GM19397 (cell line): ENCODE data around the gene RBM3.
"Not testable (repeated sequence)": the region's sequence is repeated elsewhere in the genome, so short reads cannot be mapped to it uniquely, and the experiment has no call there.

Experiments used
- ATAC-seq: cut with Tn5 transposase; IDR thresholded peaks from one replicate; pipeline ENCODE4 v1.9.1; 2021; ENCODE audit warnings: mild to moderate bottlenecking, moderate library complexity; ENCODE audit not compliant: unreplicated experiment

RBM3 gene

GRCh38 chrX:48574270-48575266 is at the start of gene RBM3:
Gene RBM3, plus strand, starts transcription at chrX:48574484. Its CDS starts 697 bp downstream, at chrX:48575181.
- peak; percentile 88 for ATAC-seq

GRCh38 chrX:48525853-48526252 is 48.4 kb upstream of the RBM3 start:
- ATAC-seq: not testable (repeated sequence)

- no peak for ATAC-seq
Measured at GRCh38 chrX:48530736-48531135, 43.5 kb upstream of the RBM3 start.

GRCh38 chrX:48531358-48531959 is 42.8 kb upstream of the RBM3 start:
- no peak for ATAC-seq

GRCh38 chrX:48532161-48532560 is 42.1 kb upstream of the RBM3 start:
- no peak for ATAC-seq

GRCh38 chrX:48533165-48533564 is 41.1 kb upstream of the RBM3 start:
- no peak for ATAC-seq

GRCh38 chrX:48538641-48539344 is 35.5 kb upstream of the RBM3 start:
- no peak for ATAC-seq

GRCh38 chrX:48539345-48540027 is 34.8 kb upstream of the RBM3 start, which contains the start of gene TBC1D25:
Gene TBC1D25, plus strand, starts transcription at chrX:48539714. Its CDS starts 84 bp downstream, at chrX:48539798.
- ATAC-seq: peak; percentile 76

- peak; percentile 33 for ATAC-seq
Measured at GRCh38 chrX:48540028-48540375, 34.3 kb upstream of the RBM3 start.

- ATAC-seq: no peak
Measured at GRCh38 chrX:48540480-48540879, 33.8 kb upstream of the RBM3 start.

- ATAC-seq: no peak
Measured at GRCh38 chrX:48541140-48541814, 33.0 kb upstream of the RBM3 start.

GRCh38 chrX:48548871-48549270 is 25.4 kb upstream of the RBM3 start:
- ATAC-seq: no peak

GRCh38 chrX:48555731-48556325 is 18.5 kb upstream of the RBM3 start:
- ATAC-seq: not testable (repeated sequence)

GRCh38 chrX:48558271-48558670 is 16.0 kb upstream of the RBM3 start:
- ATAC-seq: no peak

- no peak for ATAC-seq
Measured at GRCh38 chrX:48559636-48560035, 14.6 kb upstream of the RBM3 start.

GRCh38 chrX:48560056-48560455 is 14.2 kb upstream of the RBM3 start:
- no peak for ATAC-seq

GRCh38 chrX:48560681-48561080 is 13.6 kb upstream of the RBM3 start:
- no peak for ATAC-seq

GRCh38 chrX:48569958-48570357 is 4.3 kb upstream of the RBM3 start:
- ATAC-seq: no peak

GRCh38 chrX:48573690-48574269 is 504 bp upstream of the RBM3 start:
- ATAC-seq: no peak

GRCh38 chrX:48575642-48576041 is 1.4 kb downstream of the RBM3 start:
- ATAC-seq: no peak
